Lung (tissue), 12 donors: Measurements from ENCODE around the gene DIP2C. TPM values are rescaled to one million over a fixed set of nuclear protein-coding genes. Genes with fewer than 3 reads are reported as not detected.

Experiments used
- ATAC-seq: fragments of 200-7000 bp; cut with Tn5 transposase; one replicate; pipeline ENCODE4 v1.9.1; 2020; ENCODE audit warnings: moderate number of reproducible peaks; ENCODE audit not compliant: insufficient read depth, low FRiP score
- DNase-seq, 3 donors: peaks; one replicate each; pipeline ENCODE4 v3.0.0-alpha.2; 2013 to 2017
- H3K27ac ChIP-seq, 2 donors: one replicate each; pipeline ENCODE4 v1.5.1; 2013; ENCODE audit warnings: mild to moderate bottlenecking in 2 of 2, moderate library complexity in 2 of 2, control low read depth in 1 of 2, inconsistent platforms in 1 of 2, low read depth in 1 of 2, low read length in 1 of 2
- H3K27me3 ChIP-seq, 3 donors: one replicate each; pipeline ENCODE4 v1.5.1; 2013; ENCODE audit warnings: low read length in 2 of 3; ENCODE audit not compliant: control insufficient read depth in 3 of 3, insufficient read depth in 3 of 3
- H3K36me3 ChIP-seq, 4 donors: one replicate each; pipeline ENCODE4 v1.5.1; 2013; ENCODE audit warnings: low read length in 4 of 4, mild to moderate bottlenecking in 1 of 4, moderate library complexity in 1 of 4; ENCODE audit not compliant: control insufficient read depth in 4 of 4, insufficient read depth in 4 of 4
- H3K4me1 ChIP-seq, 5 donors: one replicate each; pipeline ENCODE4 v1.5.1; 2013; ENCODE audit warnings: low read length in 5 of 5, mild to moderate bottlenecking in 2 of 5, moderate library complexity in 1 of 5; ENCODE audit not compliant: control insufficient read depth in 5 of 5, insufficient read depth in 5 of 5
- H3K4me3 ChIP-seq: one replicate; pipeline ENCODE4 v1.5.1; 2013; ENCODE audit warnings: mild to moderate bottlenecking, control low read depth, moderate library complexity
- H3K9ac ChIP-seq, 2 donors: one replicate each; pipeline ENCODE4 v1.5.1; 2013; ENCODE audit warnings: low read length in 2 of 2, control low read depth in 1 of 2; ENCODE audit not compliant: insufficient read depth in 1 of 2
- H3K9me3 ChIP-seq, 4 donors: one replicate each; pipeline ENCODE4 v1.5.1; 2013; ENCODE audit warnings: low read length in 3 of 4, mild to moderate bottlenecking in 1 of 4, moderate library complexity in 1 of 4; ENCODE audit not compliant: control insufficient read depth in 4 of 4, insufficient read depth in 3 of 4
- CTCF ChIP-seq: IDR thresholded peaks from 2 replicates; pipeline ENCODE4 v1.5.1; 2012; ENCODE audit warnings: mild to moderate bottlenecking; ENCODE audit errors: control extremely low read depth, extremely low read depth
- WGBS, 2 donors: extraction: QIAGEN DNeasy Blood & Tissue Kit; methylation state at CpG; one replicate each; pipeline ENCODE4 v1.1.7; 2013; 5-methylcytosine and 5-hydroxymethylcytosine counted together
- polyA plus RNA-seq, 2 donors: library from polyadenylated mRNA; stranded (reverse); fragments of 200-250 nt; gene quantifications; one replicate each; pipeline ENCODE4 v1.2.1, GENCODE V29; 2013
- total RNA-seq, 2 donors: library from RNA; depleted of rRNA in 1 of 2; stranded (reverse); fragments of >200 nt in 1 of 2; gene quantifications; one replicate each; pipeline ENCODE4 v1.2.1, GENCODE V29; 2014 to 2021
- donor health status: control.
- donor health status: control.
- donor health status: Bipolar disorder and iron deficiency.
- donor health status: healthy.
- donor health status: DM: yes; HTN: yes; CAD: no.

DIP2C gene
- total and polyA plus RNA-seq, 4 donors = 3.6 to 20.0 (median 9.5) TPM

- no peak for DNase-seq
- H3K27me3 ChIP-seq = no peaks in the 10 kb centered on the region
- H3K36me3 ChIP-seq = no peaks in the 10 kb centered on the region
- whole genome bisulfite sequencing, 2 donors = 93 to 94% methylated on average over 7 of the region's 7 CpGs
- H3K27ac ChIP-seq = no peak overlapping the region
- H3K4me3 ChIP-seq = no peak overlapping the region
- H3K4me1 ChIP-seq = peaks cover 0 to 16% (median 0%) of the 10 kb centered on the region in 5 donors
- no peak overlapping the region for H3K9ac ChIP-seq
- no peak for TF ChIP-seq CTCF
- ATAC-seq = no peak
- no peaks in the 10 kb centered on the region for H3K9me3 ChIP-seq
These were observed 96.5 kb downstream of the DIP2C start for GRCh38 chr10:593016-593415.

- Histone ChIP-seq H3K4me1 (peaks cover 0 to 16% (median 0%) of the 10 kb centered on the region in 5 donors), H3K4me3 (no peak overlapping the region), H3K36me3 (no peaks in the 10 kb centered on the region), H3K9ac (no peak overlapping the region), H3K9me3 (no peaks in the 10 kb centered on the region), H3K27ac (no peak overlapping the region), H3K27me3 (no peaks in the 10 kb centered on the region)
- no peak for TF ChIP-seq CTCF
- 53 to 77% methylated on average over 11 of the region's 11 CpGs for WGBS, 2 donors
- no peak for ATAC-seq
- no peak for DNase-seq
These were observed 97.8 kb downstream of the DIP2C start for GRCh38 chr10:591646-592045.

- Histone ChIP-seq H3K27ac (no peak overlapping the region), H3K4me3 (no peak overlapping the region), H3K36me3 (no peaks in the 10 kb centered on the region), H3K9ac (no peak overlapping the region), H3K9me3 (no peaks in the 10 kb centered on the region), H3K4me1 (peaks cover 0 to 16% (median 0%) of the 10 kb centered on the region in 5 donors), H3K27me3 (no peaks in the 10 kb centered on the region)
- no peak for TF ChIP-seq CTCF
- DNase-seq (no peak), ATAC-seq (no peak)
- 93 to 96% methylated on average over 10 of the region's 10 CpGs for WGBS, 2 donors
These were observed 98.7 kb downstream of the DIP2C start for GRCh38 chr10:590721-591120.
